ENCODE measurements around the gene CTNNA2. TPM values are rescaled to one million over a fixed set of nuclear protein-coding genes. Genes with fewer than 3 reads are reported as not detected.

The CTNNA2 gene
- polyA plus RNA-seq, 2 of the 4 experiments (the other 2 are of a cell fraction) = 0.50 to 0.94 TPM

GRCh38 chr2:80058562-80058961 lies 545.7 kb downstream of the CTNNA2 start:
- no peak for ATAC-seq
- no peak for FAIRE-seq

GRCh38 chr2:80059447-80059846 lies 546.6 kb downstream of the CTNNA2 start:
- ATAC-seq (no peak), FAIRE-seq (no peak), DNase-seq (ENCODE audit: low read depth in 1 of 2, low spot score in 1 of 2) (no peak)
- Histone ChIP-seq H3K9me3 (0 out of 3 replicates have a peak, but pooled peaks cover 6% of the 10 kb centered on the region), H3K4me1 (no peaks in the 10 kb centered on the region), H3K4me3 (no peak overlapping the region), H3K4me2 (no peak overlapping the region), H3K27ac (no peak overlapping the region)
- ChIA-PET POLR2A (no interaction called here), CTCF (no interaction called here)
- no peak for TF ChIP-seq JUN (IDR thresholded peaks at IDR 0.05)
- 14% methylated on average over 5 of the region's 5 CpGs for WGBS (ENCODE audit: missing lambda C conversion rate)

More at GRCh38 chr2:80058562-80058961, 545.7 kb downstream of the CTNNA2 start:
- Histone ChIP-seq H3K4me2 (no peak overlapping the region), H3K9me3 (0 out of 3 replicates have a peak, but pooled peaks cover 6% of the 10 kb centered on the region), H3K4me3 (no peak overlapping the region), H3K4me1 (no peaks in the 10 kb centered on the region), H3K27ac (no peak overlapping the region)
- DNase-seq (ENCODE audit: low read depth in 1 of 2, low spot score in 1 of 2) = no peak
- whole genome bisulfite sequencing (ENCODE audit: missing lambda C conversion rate) = 66% methylated on average over 4 of the region's 4 CpGs
- POLR2A ChIA-PET = no interaction called here
- TF ChIP-seq NR3C1 (IDR thresholded peaks at IDR 0.05) (no peak), MYC (IDR thresholded peaks at IDR 0.05; ENCODE audit: borderline replicate concordance, low read length) (no peak), CTCF (IDR thresholded peaks at IDR 0.05) (no peak), POLR2AphosphoS2 (conservative IDR thresholded peaks at IDR 0.05; ENCODE audit: low read length) (no peak), KDM5A (IDR thresholded peaks at IDR 0.05) (no peak), CBX2 (IDR thresholded peaks at IDR 0.05; ENCODE audit: borderline replicate concordance, low read depth) (no peak), HOXA7 (CRISPR knock-in tag; IDR thresholded peaks at IDR 0.05) (no peak), HOXB5 (CRISPR knock-in tag; IDR thresholded peaks at IDR 0.05) (no peak), RAD21 (conservative IDR thresholded peaks at IDR 0.05 in 1 of 2, IDR thresholded peaks at IDR 0.05 in 1 of 2) (no peak), RNF2 (IDR thresholded peaks at IDR 0.05; ENCODE audit: borderline replicate concordance, low read depth) (no peak), ELK1 (IDR thresholded peaks at IDR 0.05; ENCODE audit: low read depth, low read length) (no peak), ZFP36 (IDR thresholded peaks at IDR 0.05; ENCODE audit: borderline replicate concordance, partially characterized antibody) (no peak), FOXS1 (CRISPR knock-in tag; IDR thresholded peaks at IDR 0.05) (no peak), EP300 (IDR thresholded peaks at IDR 0.05) (no peak)
- CTCF ChIA-PET = interaction anchor here (1.0 kb wide), 1 partner anchor 57 kb away, joined by 3 read pairs; no protein-coding TSS in a partner anchor

GRCh38 chr2:80061881-80062280 lies 549.0 kb downstream of the CTNNA2 start:
- Histone ChIP-seq H3K27ac (no peak overlapping the region), H3K4me1 (no peaks in the 10 kb centered on the region), H3K4me3 (no peak overlapping the region), H3K9me3 (0 out of 3 replicates have a peak, but pooled peaks cover 3% of the 10 kb centered on the region), H3K4me2 (no peak overlapping the region)
- CTCF ChIA-PET = no interaction called here
- POLR2A ChIA-PET = no interaction called here
- no peak for ATAC-seq
- FAIRE-seq = no peak
- TF ChIP-seq FOXS1 (CRISPR knock-in tag; IDR thresholded peaks at IDR 0.05) = no peak
- TF ChIP-seq KDM1A (IDR thresholded peaks at IDR 0.05; ENCODE audit: low read depth) = no peak
- TF ChIP-seq MYC (IDR thresholded peaks at IDR 0.05; ENCODE audit: borderline replicate concordance, low read length) = no peak
- TF ChIP-seq CHD4 (IDR thresholded peaks at IDR 0.05; ENCODE audit: borderline replicate concordance) = no peak
- TF ChIP-seq TP53 (CRISPR knock-in tag; IDR thresholded peaks at IDR 0.05) = no peak
- no peak for TF ChIP-seq ELK1 (IDR thresholded peaks at IDR 0.05; ENCODE audit: low read depth, low read length)
- TF ChIP-seq MAX (IDR thresholded peaks at IDR 0.05) = no peak
- no peak for TF ChIP-seq EHF (CRISPR knock-in tag; IDR thresholded peaks at IDR 0.05)
- no peak for TF ChIP-seq RFX5 (IDR thresholded peaks at IDR 0.05)
- no peak for TF ChIP-seq CTCF (IDR thresholded peaks at IDR 0.05)
- TF ChIP-seq FOSL2 (IDR thresholded peaks at IDR 0.05) = no peak
- no peak for TF ChIP-seq FOSL2 (CRISPR knock-in tag; IDR thresholded peaks at IDR 0.05)
- no peak for TF ChIP-seq ZNF302 (CRISPR knock-in tag; IDR thresholded peaks at IDR 0.05)
- no peak for DNase-seq (ENCODE audit: low read depth in 1 of 2, low spot score in 1 of 2)

All from A549 (cell line).